Uterus (tissue), 4 donors: ENCODE data around the gene C1orf210. TPM values are rescaled to one million over a fixed set of nuclear protein-coding genes. Genes with fewer than 3 reads are reported as not detected.

Experiments used
- DNase-seq, 2 donors: peaks; one replicate each; pipeline ENCODE4 v3.0.0-alpha.2; 2019 to 2020
- H3K27ac ChIP-seq, 2 donors: fragments of 200-600 bp; sonication (generic); 1 replicate in 1 of 2; 2 replicates in 1 of 2; pipeline ENCODE4 v1.5.1; 2016 to 2018
- H3K27me3 ChIP-seq, 2 donors: fragments of 200-600 bp; sonication (generic); one replicate each; pipeline ENCODE4 v1.5.1; 2018 to 2019; ENCODE audit warnings: control low read depth in 1 of 2
- H3K36me3 ChIP-seq, 2 donors: fragments of 200-600 bp; sonication (generic); one replicate each; pipeline ENCODE4 v1.5.1; 2019; ENCODE audit warnings: control low read depth in 1 of 2
- H3K4me1 ChIP-seq, 2 donors: fragments of 200-600 bp; sonication (generic); one replicate each; pipeline ENCODE4 v1.5.1; 2018 to 2019; ENCODE audit warnings: control low read depth in 1 of 2
- H3K4me3 ChIP-seq, 2 donors: fragments of 200-600 bp; sonication (generic); 1 replicate in 1 of 2; 2 replicates in 1 of 2; pipeline ENCODE4 v1.5.1; 2018 to 2019; ENCODE audit warnings: mild to moderate bottlenecking in 1 of 2
- H3K9me3 ChIP-seq, 2 donors: fragments of 200-600 bp; sonication (generic); one replicate each; pipeline ENCODE4 v1.5.1; 2019; ENCODE audit warnings: control low read depth in 1 of 2
- POLR2A ChIP-seq, 2 donors: fragments of 450-650 bp; IDR thresholded peaks; one replicate each; pipeline ENCODE4 v1.6.1; 2016; ENCODE audit warnings: antibody characterized with exemption in 2 of 2, mild to moderate bottlenecking in 1 of 2, moderate library complexity in 1 of 2
- intact Hi-C: fragments of 100-400 bp; cut with DNase I; formaldehyde crosslinking; loops from one replicate; pipeline ENCODE4 v1.15.1; 2023; ENCODE audit warnings: low total_unique reads
- total RNA-seq, 4 donors: library from RNA; depleted of rRNA in 3 of 4; stranded (reverse); fragments of >200 nt in 3 of 4; gene quantifications; one replicate each; pipeline versions ENCODE4 v1.1.0 to v1.2.4, GENCODE V29; 2014 to 2023
- TF ChIP-seq, protein P1 (sequence below), 4 experiments: fragments of 200-600 bp in 2 of 4; fragments of 450-650 bp in 2 of 4; sonication (generic) in 2 of 4; IDR thresholded peaks; one replicate each; pipeline ENCODE4 v1.5.1; 2016 to 2019; ENCODE audit warnings: antibody characterized with exemption in 4 of 4, mild to moderate bottlenecking in 2 of 4, moderate library complexity in 1 of 4
- donor health status: DM: yes; HTN: yes; CAD: no.

Gene C1orf210
- total RNA-seq, 4 donors from 2014 or later, result 0.62 TPM; not detected in 3

DNA sequence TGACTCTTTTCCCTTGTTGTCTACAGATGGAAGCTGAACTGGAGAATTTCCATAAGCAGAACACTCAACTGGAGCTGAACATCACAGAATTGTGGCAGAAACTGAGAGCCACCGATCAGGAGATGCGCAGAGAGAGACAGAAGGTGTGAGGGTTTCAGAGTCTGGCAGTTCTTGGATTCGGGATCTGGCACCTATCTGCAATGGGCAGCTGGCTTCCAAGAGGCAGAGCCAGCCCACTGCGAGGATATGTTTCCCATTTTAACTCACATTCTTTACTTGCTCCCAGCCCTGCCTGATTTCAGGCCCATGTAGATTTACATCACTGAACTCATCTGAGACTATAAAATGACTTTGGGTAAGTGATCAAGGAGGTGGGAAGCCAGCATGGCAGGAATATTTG, 52.9 kb downstream of the C1orf210 start:
- no peaks in the 10 kb centered on the region for H3K9me3 ChIP-seq
- DNase-seq, result no peak
- no peaks in the 10 kb centered on the region for H3K27me3 ChIP-seq
- intact Hi-C loops, result no loop called here
- H3K27ac ChIP-seq, result no peak overlapping the region
- H3K36me3 ChIP-seq, result no peaks in the 10 kb centered on the region
- TF ChIP-seq POLR2A (IDR thresholded peaks at IDR 0.05), result no peak
- TF ChIP-seq, protein P1, sequence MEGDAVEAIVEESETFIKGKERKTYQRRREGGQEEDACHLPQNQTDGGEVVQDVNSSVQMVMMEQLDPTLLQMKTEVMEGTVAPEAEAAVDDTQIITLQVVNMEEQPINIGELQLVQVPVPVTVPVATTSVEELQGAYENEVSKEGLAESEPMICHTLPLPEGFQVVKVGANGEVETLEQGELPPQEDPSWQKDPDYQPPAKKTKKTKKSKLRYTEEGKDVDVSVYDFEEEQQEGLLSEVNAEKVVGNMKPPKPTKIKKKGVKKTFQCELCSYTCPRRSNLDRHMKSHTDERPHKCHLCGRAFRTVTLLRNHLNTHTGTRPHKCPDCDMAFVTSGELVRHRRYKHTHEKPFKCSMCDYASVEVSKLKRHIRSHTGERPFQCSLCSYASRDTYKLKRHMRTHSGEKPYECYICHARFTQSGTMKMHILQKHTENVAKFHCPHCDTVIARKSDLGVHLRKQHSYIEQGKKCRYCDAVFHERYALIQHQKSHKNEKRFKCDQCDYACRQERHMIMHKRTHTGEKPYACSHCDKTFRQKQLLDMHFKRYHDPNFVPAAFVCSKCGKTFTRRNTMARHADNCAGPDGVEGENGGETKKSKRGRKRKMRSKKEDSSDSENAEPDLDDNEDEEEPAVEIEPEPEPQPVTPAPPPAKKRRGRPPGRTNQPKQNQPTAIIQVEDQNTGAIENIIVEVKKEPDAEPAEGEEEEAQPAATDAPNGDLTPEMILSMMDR (IDR thresholded peaks at IDR 0.05), result no peak
- H3K4me3 ChIP-seq, result no peak overlapping the region
- no peaks in the 10 kb centered on the region for H3K4me1 ChIP-seq

GRCh38 chr1:43232074-43232473, 53.3 kb downstream of the C1orf210 start:
- H3K27ac ChIP-seq, result no peak overlapping the region
- H3K4me3 ChIP-seq, result no peak overlapping the region
- DNase-seq, result no peak
- H3K9me3 ChIP-seq, result no peaks in the 10 kb centered on the region
- H3K36me3 ChIP-seq, result no peaks in the 10 kb centered on the region
- H3K27me3 ChIP-seq, result no peaks in the 10 kb centered on the region
- TF ChIP-seq POLR2A (IDR thresholded peaks at IDR 0.05), result no peak
- TF ChIP-seq, protein P1 (IDR thresholded peaks at IDR 0.05), result no peak
- intact Hi-C loops, result no loop called here
- H3K4me1 ChIP-seq, result no peaks in the 10 kb centered on the region

Other genes starting within 250 kb of the C1orf210 start
- gene EBNA1BP2, start 113.3 kb downstream of the C1orf210 start, total RNA-seq, result 10 to 100 TPM; 15.4 to 42.4 (median 29.6) TPM
- 1 to 10 TPM in 3 of 4 donors, under 1 TPM in 1; 0.40 to 5.6 (median 1.8) TPM for gene CFAP57, start 113.3 kb downstream of the C1orf210 start, total RNA-seq
- gene TMEM125, start 15.6 kb downstream of the C1orf210 start, total RNA-seq, result 1 to 10 TPM in 1 of 4 donors, under 1 TPM in 1, not detected in 2; 0.55 to 3.6 TPM
- 10 to 100 TPM; 47.4 to 80.7 (median 67.9) TPM for gene TIE1, start 15.4 kb upstream of the C1orf210 start, total RNA-seq
- 1 to 10 TPM in 1 of 4 donors, not detected in 3; 1.3 TPM for gene MPL, start 52.2 kb upstream of the C1orf210 start, total RNA-seq
- gene CDC20, start 73.4 kb upstream of the C1orf210 start, total RNA-seq, result 10 to 100 TPM in 1 of 4 donors, 1 to 10 TPM in 1, not detected in 2; 1.3 to 20.3 TPM
- 10 to 100 TPM in 3 of 4 donors, 1 to 10 TPM in 1; 7.9 to 62.8 (median 34.9) TPM for gene ELOVL1, start 82.4 kb upstream of the C1orf210 start, total RNA-seq
- 10 to 100 TPM; 19.4 to 33.9 (median 28.5) TPM for gene MED8, start 104.2 kb upstream of the C1orf210 start, total RNA-seq
- 100 to 1,000 TPM in 1 of 4 donors, 10 to 100 TPM in 3; 15.6 to 128 (median 31.0) TPM for gene SZT2, start 104.3 kb upstream of the C1orf210 start, total RNA-seq
- gene HYI, start 168.3 kb upstream of the C1orf210 start, total RNA-seq, result 10 to 100 TPM; 34.8 to 84.7 (median 70.5) TPM
- 100 to 1,000 TPM in 2 of 4 donors, 10 to 100 TPM in 2; 24.7 to 172 (median 124) TPM for gene PTPRF, start 245.3 kb upstream of the C1orf210 start, total RNA-seq